Panc1 (cell line): ENCODE measurements around the gene RANBP3L. TPM values are rescaled to one million over a fixed set of nuclear protein-coding genes. Genes with fewer than 3 reads are reported as not detected.

Source experiments
- ATAC-seq: fragments of 200-7000 bp; cut with Tn5 transposase; 2 replicates; pipeline ENCODE4 v1.9.1; 2020; ENCODE audit warnings: mild to moderate bottlenecking, moderate library complexity
- BruUV-seq: library from RNA; stranded (reverse); fragments of 400-500 nt; replicated peaks from 2 replicates; lab custom pipeline; 2021; lab: Mats Ljungman, UMichigan
- CTCF ChIA-PET: fragments of 300-600 bp; sonication (Branson Sonifier 250); formaldehyde crosslinking; loops from one replicate; lab custom pipeline; 2022; ENCODE audit warnings: antibody characterized with exemption; lab: Charles Lee
- POLR2A ChIA-PET: fragments of 300-600 bp; sonication (Branson Sonifier 250); formaldehyde crosslinking; loops from one replicate; lab custom pipeline; 2022; ENCODE audit warnings: antibody characterized with exemption; lab: Charles Lee
- DNase-seq: peaks from one replicate; pipeline ENCODE4 v3.0.0-alpha.2; 2010; ENCODE audit warnings: low read depth, low spot score
- H3K27ac ChIP-seq: 2 replicates; pipeline ENCODE4 v1.5.1; 2011; ENCODE audit warnings: mild to moderate bottlenecking, low read length, inconsistent platforms
- H3K27me3 ChIP-seq: fragments of 200-500 bp; sonication (Bioruptor generic); 2 replicates; pipeline ENCODE4 v1.6.0; 2014; ENCODE audit warnings: low read length, inconsistent platforms; ENCODE audit not compliant: control insufficient read depth, insufficient read depth
- H3K36me3 ChIP-seq: fragments of 200-500 bp; sonication (Bioruptor generic); 2 replicates; pipeline ENCODE4 v1.5.1; 2014; ENCODE audit warnings: inconsistent platforms, mild to moderate bottlenecking, low read length, moderate library complexity; ENCODE audit not compliant: control insufficient read depth, insufficient read depth
- H3K4me1 ChIP-seq: 2 replicates; pipeline ENCODE4 v1.5.1; 2011; ENCODE audit warnings: inconsistent platforms, mild to moderate bottlenecking, low read length, moderate library complexity; ENCODE audit not compliant: control insufficient read depth, insufficient read depth
- H3K4me3 ChIP-seq, 2 experiments: 2 replicates each; pipeline ENCODE4 v1.5.1; 2011 to 2012; ENCODE audit warnings: low read depth in 2 of 2, low read length in 2 of 2, mild to moderate bottlenecking in 2 of 2, inconsistent platforms in 1 of 2, moderate library complexity in 1 of 2
- H3K9me3 ChIP-seq: fragments of 200-500 bp; sonication (Bioruptor generic); 2 replicates; pipeline ENCODE4 v1.5.1; 2014; ENCODE audit warnings: low read depth, mild to moderate bottlenecking, inconsistent platforms, low read length, moderate library complexity; ENCODE audit not compliant: control insufficient read depth, insufficient read depth
- CTCF ChIP-seq: fragments of 450-650 bp; IDR thresholded peaks from 2 replicates; pipeline ENCODE4 v1.5.1; 2017; ENCODE audit warnings: mild to moderate bottlenecking
- POLR2AphosphoS5 ChIP-seq: IDR thresholded peaks from 2 replicates; pipeline ENCODE4 v1.6.1; 2012; ENCODE audit warnings: mild to moderate bottlenecking, low read depth, low read length, moderate library complexity
- SIN3A ChIP-seq: IDR thresholded peaks from 2 replicates; pipeline ENCODE4 v1.6.1; 2012; ENCODE audit warnings: low read depth, mild to moderate bottlenecking, low read length, moderate library complexity, borderline replicate concordance; ENCODE audit not compliant: insufficient read depth
- TCF7L2 ChIP-seq: IDR thresholded peaks from 2 replicates; pipeline ENCODE4 v1.6.1; 2011; ENCODE audit warnings: mild to moderate bottlenecking, low read depth, low read length, inconsistent platforms
- in situ Hi-C: cut with HindIII; loops from 2 replicates; pipeline ENCODE4 v1.10.0; 2016; ENCODE audit warnings: low sequenced_read_pairs, low pct_unique_long_range_greater_than_20kb
- intact Hi-C: fragments of 100-400 bp; cut with micrococcal nuclease; formaldehyde crosslinking; loops from one replicate; pipeline ENCODE4 v1.10.0; 2022; ENCODE audit not compliant: unreplicated experiment
- total RNA-seq: library from RNA; stranded (reverse); gene quantifications from one replicate; pipeline ENCODE4 v1.2.1, GENCODE V29; 2021; ENCODE audit not compliant: unreplicated experiment
- TF ChIP-seq, protein P1 (sequence below), 2 experiments: IDR thresholded peaks; 2 replicates each; pipeline ENCODE4 v1.6.1; 2011 to 2012; ENCODE audit warnings: low read depth in 2 of 2, control low read depth in 1 of 2, low read length in 1 of 2, mild to moderate bottlenecking in 1 of 2, moderate library complexity in 1 of 2; ENCODE audit not compliant: insufficient read depth in 1 of 2

RANBP3L gene
- total RNA-seq, 1 experiment from 2014 or later, result 0.28 TPM

DNA sequence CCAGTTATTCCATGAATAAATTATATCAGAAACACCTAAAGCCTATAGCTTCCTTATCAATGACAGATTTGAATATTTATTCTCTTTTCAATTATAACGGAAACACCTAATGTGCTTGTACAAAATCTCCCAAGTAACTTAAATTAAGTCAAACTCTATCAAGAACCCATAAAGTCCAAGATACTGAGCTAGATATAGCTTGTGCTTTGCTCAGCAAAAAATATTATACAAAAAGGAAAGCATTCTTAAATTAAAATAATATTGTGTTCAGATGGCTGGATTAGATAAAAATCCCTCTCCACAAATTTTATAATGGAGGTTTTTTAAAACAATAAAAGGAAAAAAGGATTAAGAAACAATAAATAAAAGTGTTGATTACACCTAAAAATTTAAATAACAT lies 83.7 kb downstream of the RANBP3L start:
- ChIA-PET CTCF (no interaction called here), POLR2A (interaction anchor here (1.3 kb wide), 1 partner anchor 23 kb away, joined by 6 read pairs; the partner anchor contains the start of gene NADK2)
- Histone ChIP-seq H3K27me3 (no peaks in the 10 kb centered on the region), H3K36me3 (peaks cover 14% of the 10 kb centered on the region), H3K27ac (no peak overlapping the region), H3K4me1 (no peaks in the 10 kb centered on the region), H3K9me3 (no peaks in the 10 kb centered on the region), H3K4me3 (no peak overlapping the region)
- no peak for TF ChIP-seq POLR2AphosphoS5
- TF ChIP-seq TCF7L2, result no peak
- TF ChIP-seq CTCF, result no peak
- TF ChIP-seq, protein P1, sequence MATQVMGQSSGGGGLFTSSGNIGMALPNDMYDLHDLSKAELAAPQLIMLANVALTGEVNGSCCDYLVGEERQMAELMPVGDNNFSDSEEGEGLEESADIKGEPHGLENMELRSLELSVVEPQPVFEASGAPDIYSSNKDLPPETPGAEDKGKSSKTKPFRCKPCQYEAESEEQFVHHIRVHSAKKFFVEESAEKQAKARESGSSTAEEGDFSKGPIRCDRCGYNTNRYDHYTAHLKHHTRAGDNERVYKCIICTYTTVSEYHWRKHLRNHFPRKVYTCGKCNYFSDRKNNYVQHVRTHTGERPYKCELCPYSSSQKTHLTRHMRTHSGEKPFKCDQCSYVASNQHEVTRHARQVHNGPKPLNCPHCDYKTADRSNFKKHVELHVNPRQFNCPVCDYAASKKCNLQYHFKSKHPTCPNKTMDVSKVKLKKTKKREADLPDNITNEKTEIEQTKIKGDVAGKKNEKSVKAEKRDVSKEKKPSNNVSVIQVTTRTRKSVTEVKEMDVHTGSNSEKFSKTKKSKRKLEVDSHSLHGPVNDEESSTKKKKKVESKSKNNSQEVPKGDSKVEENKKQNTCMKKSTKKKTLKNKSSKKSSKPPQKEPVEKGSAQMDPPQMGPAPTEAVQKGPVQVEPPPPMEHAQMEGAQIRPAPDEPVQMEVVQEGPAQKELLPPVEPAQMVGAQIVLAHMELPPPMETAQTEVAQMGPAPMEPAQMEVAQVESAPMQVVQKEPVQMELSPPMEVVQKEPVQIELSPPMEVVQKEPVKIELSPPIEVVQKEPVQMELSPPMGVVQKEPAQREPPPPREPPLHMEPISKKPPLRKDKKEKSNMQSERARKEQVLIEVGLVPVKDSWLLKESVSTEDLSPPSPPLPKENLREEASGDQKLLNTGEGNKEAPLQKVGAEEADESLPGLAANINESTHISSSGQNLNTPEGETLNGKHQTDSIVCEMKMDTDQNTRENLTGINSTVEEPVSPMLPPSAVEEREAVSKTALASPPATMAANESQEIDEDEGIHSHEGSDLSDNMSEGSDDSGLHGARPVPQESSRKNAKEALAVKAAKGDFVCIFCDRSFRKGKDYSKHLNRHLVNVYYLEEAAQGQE (IDR thresholded peaks at IDR 0.05; ENCODE audit: insufficient read depth in 1 of 2, low read depth in 2 of 2, low read length in 1 of 2), result no peak
- no peak for TF ChIP-seq SIN3A
- no TSS peak for BruUV-seq
- ATAC-seq, result no peak
- intact Hi-C loops, result no loop called here
- in situ Hi-C loops, result no loop called here
- no peak for DNase-seq

DNA sequence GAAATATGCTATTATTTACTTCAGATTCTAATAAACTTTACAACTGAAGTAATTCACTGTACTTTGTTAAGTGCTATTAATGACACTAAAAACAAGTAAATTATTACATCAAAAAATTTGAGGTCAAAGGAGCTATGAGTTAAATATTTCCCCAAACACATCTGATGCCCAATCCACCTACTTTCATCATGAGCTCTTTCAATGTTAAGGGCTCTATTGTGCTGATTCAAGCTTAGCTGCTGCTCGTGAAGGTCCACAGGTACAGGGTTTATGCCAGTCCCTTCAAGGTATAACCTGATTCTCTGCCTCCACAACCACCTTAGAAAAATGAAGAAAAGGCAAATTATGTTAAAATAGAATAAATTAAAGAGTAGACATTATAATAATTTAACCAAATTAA lies 84.1 kb downstream of the RANBP3L start:
- intact Hi-C loops (no loop called here), in situ Hi-C loops (no loop called here)
- Histone ChIP-seq H3K9me3 (no peaks in the 10 kb centered on the region), H3K4me1 (no peaks in the 10 kb centered on the region), H3K36me3 (peaks cover 14% of the 10 kb centered on the region), H3K4me3 (no peak overlapping the region), H3K27ac (no peak overlapping the region), H3K27me3 (no peaks in the 10 kb centered on the region)
- BruUV-seq, result no TSS peak
- POLR2A ChIA-PET, result interaction anchor here (1.3 kb wide), 1 partner anchor 24 kb away, joined by 6 read pairs; the partner anchor contains the start of gene NADK2
- no peak for ATAC-seq
- TF ChIP-seq SIN3A (no peak), CTCF (no peak), POLR2AphosphoS5 (no peak), TCF7L2 (no peak)
- TF ChIP-seq, protein P1 (IDR thresholded peaks at IDR 0.05; ENCODE audit: insufficient read depth in 1 of 2, low read depth in 2 of 2, low read length in 1 of 2), result no peak
- no peak for DNase-seq
- CTCF ChIA-PET, result interaction anchor here (0.5 kb wide), 1 partner anchor 78 kb away, joined by 5 read pairs; no protein-coding TSS in a partner anchor
